CD14-positive monocyte (primary cell): ENCODE data around the gene ADTRP. TPM values are rescaled to one million over a fixed set of nuclear protein-coding genes. Genes with fewer than 3 reads are reported as not detected.

Experiments
- DNase-seq, 3 donors: peaks; one replicate each; pipeline ENCODE4 v3.0.0-alpha.2; 2011 to 2022
- H2AFZ ChIP-seq: 2 replicates; pipeline ENCODE4 v1.6.0; 2012; ENCODE audit warnings: mild to moderate bottlenecking, low read depth, low read length, inconsistent platforms; ENCODE audit not compliant: insufficient read depth, poor library complexity, severe bottlenecking
- H3K27ac ChIP-seq, 2 donors: 1 replicate in 1 of 2; 2 replicates in 1 of 2; pipeline ENCODE4 v1.5.1; 2012 to 2013; ENCODE audit warnings: low read length in 2 of 2, control low read depth in 1 of 2, inconsistent platforms in 1 of 2, low read depth in 1 of 2, mild to moderate bottlenecking in 1 of 2
- H3K27me3 ChIP-seq, 2 donors: one replicate each; pipeline versions ENCODE4 v1.6.0 to v1.6.1; 2011 to 2013; ENCODE audit warnings: low read length in 2 of 2; ENCODE audit not compliant: control insufficient read depth in 2 of 2, insufficient read depth in 2 of 2
- H3K36me3 ChIP-seq, 2 donors: replicated peaks in 1 of 2; 1 replicate in 1 of 2; 2 replicates in 1 of 2; pipeline versions ENCODE4 v1.5.1 to v1.6.1; 2012 to 2013; ENCODE audit warnings: low read length in 2 of 2, control low read depth in 1 of 2, inconsistent platforms in 1 of 2, mild to moderate bottlenecking in 1 of 2; ENCODE audit not compliant: insufficient read depth in 2 of 2, control insufficient read depth in 1 of 2
- H3K4me1 ChIP-seq, 2 donors: 1 replicate in 1 of 2; 2 replicates in 1 of 2; pipeline versions ENCODE4 v1.5.1 to v1.6.1; 2012 to 2013; ENCODE audit warnings: low read length in 2 of 2, control low read depth in 1 of 2, inconsistent platforms in 1 of 2, mild to moderate bottlenecking in 1 of 2, moderate library complexity in 1 of 2; ENCODE audit not compliant: insufficient read depth in 2 of 2, control insufficient read depth in 1 of 2
- H3K4me2 ChIP-seq: replicated peaks from 2 replicates; pipeline ENCODE3; 2012; ENCODE audit warnings: low read length, moderate library complexity, mild to moderate bottlenecking; ENCODE audit not compliant: poor library complexity, severe bottlenecking; ENCODE audit errors: extremely low read depth
- H3K4me3 ChIP-seq, 3 experiments: fragments of 200-600 bp in 1 of 3; sonication (generic) in 1 of 3; replicated peaks in 1 of 3; 1 replicate in 2 of 3; 2 replicates in 1 of 3; pipeline ENCODE4 v1.5.1; 2011 to 2013; ENCODE audit warnings: low read length in 3 of 3, mild to moderate bottlenecking in 3 of 3, control low read depth in 2 of 3, low read depth in 2 of 3, inconsistent platforms in 1 of 3, moderate library complexity in 1 of 3
- H3K79me2 ChIP-seq: 2 replicates; pipeline ENCODE4 v1.6.0; 2012; ENCODE audit warnings: mild to moderate bottlenecking, control low read depth, inconsistent platforms, low read length, moderate library complexity; ENCODE audit not compliant: insufficient read depth
- H3K9ac ChIP-seq: 2 replicates; pipeline ENCODE4 v1.6.0; 2017; ENCODE audit warnings: low read length, mild to moderate bottlenecking; ENCODE audit not compliant: insufficient read depth, poor library complexity, severe bottlenecking
- H3K9me3 ChIP-seq, 2 donors: replicated peaks in 1 of 2; 1 replicate in 1 of 2; 2 replicates in 1 of 2; pipeline versions ENCODE4 v1.5.1 to v1.6.1; 2012 to 2013; ENCODE audit warnings: low read length in 2 of 2, control low read depth in 1 of 2; ENCODE audit not compliant: control insufficient read depth in 1 of 2, insufficient read depth in 1 of 2
- H4K20me1 ChIP-seq: 2 replicates; pipeline ENCODE4 v1.6.0; 2012; ENCODE audit warnings: mild to moderate bottlenecking, low read length, control low read depth, moderate library complexity; ENCODE audit not compliant: insufficient read depth
- H3K27ac Mint-ChIP-seq, 7 donors: one replicate each; pipeline ENCODE4 v1.8.0; 2020; ENCODE audit warnings: mild to moderate bottlenecking in 7 of 7, mixed read lengths in 7 of 7, moderate library complexity in 6 of 7, inconsistent platforms in 2 of 7
- H3K27me3 Mint-ChIP-seq, 3 donors: one replicate each; pipeline ENCODE4 v1.8.0; 2021 to 2022; ENCODE audit warnings: low read depth in 3 of 3, mild to moderate bottlenecking in 3 of 3, mixed read lengths in 3 of 3, moderate library complexity in 3 of 3, inconsistent platforms in 1 of 3
- H3K36me3 Mint-ChIP-seq, 2 donors: one replicate each; pipeline ENCODE4 v1.8.0; 2020; ENCODE audit warnings: mixed read lengths in 2 of 2, inconsistent platforms in 1 of 2, mild to moderate bottlenecking in 1 of 2
- H3K4me1 Mint-ChIP-seq: one replicate; pipeline ENCODE4 v1.8.0; 2020; ENCODE audit warnings: mild to moderate bottlenecking, mixed read lengths
- H3K4me3 Mint-ChIP-seq, 2 donors: one replicate each; pipeline ENCODE4 v1.8.0; 2020; ENCODE audit warnings: mild to moderate bottlenecking in 2 of 2, mixed read lengths in 2 of 2, moderate library complexity in 1 of 2
- H3K9me3 Mint-ChIP-seq, 7 donors: one replicate each; pipeline ENCODE4 v1.8.0; 2020 to 2022; ENCODE audit warnings: mixed read lengths in 7 of 7, mild to moderate bottlenecking in 6 of 7, moderate library complexity in 6 of 7, inconsistent platforms in 2 of 7
- CTCF ChIP-seq: fragments of 200-600 bp; IDR thresholded peaks from one replicate; pipeline ENCODE4 v1.8.0; 2022; ENCODE audit warnings: antibody characterized with exemption, mild to moderate bottlenecking
- WGBS: methylation state at CpG from one replicate; pipeline ENCODE4 v1.1.5; 2013; ENCODE audit warnings: missing lambda C conversion rate; ENCODE audit not compliant: insufficient coverage; 5-methylcytosine and 5-hydroxymethylcytosine counted together
- intact Hi-C, 2 donors: fragments of 100-400 bp; cut with micrococcal nuclease; formaldehyde crosslinking; loops; one replicate each; pipeline versions ENCODE4 v1.15.0 to v1.15.1; 2023
- polyA plus RNA-seq, 3 donors: library from polyadenylated mRNA; depleted of rRNA in 1 of 3; unstranded in 2 of 3; stranded (reverse) in 1 of 3; fragments of 300-500 nt in 2 of 3; fragments of >200 nt in 1 of 3; fragmentation: Illumina TruSeq in 2 of 3; gene quantifications; 1 replicate in 2 of 3; 2 replicates in 1 of 3; pipeline ENCODE4 v1.2.3, GENCODE V29; 2012 to 2021

ADTRP gene
- polyA plus RNA-seq, 3 donors: 0.04 to 0.20 TPM; not detected in 1

GRCh38 chr6:11813606-11814005, 35.0 kb upstream of the ADTRP start:
- H3K9me3 ChIP-seq: no peaks in the 10 kb centered on the region
- H4K20me1 ChIP-seq: no peaks in the 10 kb centered on the region
- intact Hi-C loops: no loop called here
- WGBS: 87% methylated on average over 3 of the region's 4 CpGs
- no peaks in the 10 kb centered on the region for H3K27me3 ChIP-seq
- H3K36me3 ChIP-seq: no peaks in the 10 kb centered on the region
- H3K79me2 ChIP-seq: no peaks in the 10 kb centered on the region
- no peaks in the 10 kb centered on the region for H3K4me1 ChIP-seq
- no peak overlapping the region for H2AFZ ChIP-seq
- H3K4me3 ChIP-seq: no peak overlapping the region
- DNase-seq: no peak
- no peak overlapping the region for H3K9ac ChIP-seq
- H3K36me3 Mint-ChIP-seq: no peaks in the 10 kb centered on the region
- H3K4me1 Mint-ChIP-seq: no peaks in the 10 kb centered on the region
- H3K4me3 Mint-ChIP-seq: no peak overlapping the region
- H3K4me2 ChIP-seq: no peak overlapping the region
- no peak overlapping the region for H3K27ac Mint-ChIP-seq
- no peak for TF ChIP-seq CTCF
- peaks cover 0 to 2% (median 2%) of the 10 kb centered on the region in 3 donors for H3K27me3 Mint-ChIP-seq
- H3K27ac ChIP-seq: no peak overlapping the region
- H3K9me3 Mint-ChIP-seq: no peaks in the 10 kb centered on the region

- H3K27ac ChIP-seq: no peak overlapping the region
- no peak overlapping the region for H3K4me3 Mint-ChIP-seq
Observed at GRCh38 chr6:11812951-11813350, 34.3 kb upstream of the ADTRP start.

More at GRCh38 chr6:11812951-11813350, 34.3 kb upstream of the ADTRP start:
- intact Hi-C loops: no loop called here
- no peak overlapping the region for H3K4me3 ChIP-seq
- no peaks in the 10 kb centered on the region for H4K20me1 ChIP-seq
- DNase-seq: no peak
- H3K9me3 ChIP-seq: no peaks in the 10 kb centered on the region
- no peak overlapping the region for H3K9ac ChIP-seq
- 100% methylated on average over 1 of the region's 2 CpGs for WGBS
- H3K27ac Mint-ChIP-seq: no peak overlapping the region
- no peaks in the 10 kb centered on the region for H3K4me1 ChIP-seq
- H3K27me3 Mint-ChIP-seq: peaks cover 0 to 2% (median 2%) of the 10 kb centered on the region in 3 donors
- no peaks in the 10 kb centered on the region for H3K36me3 Mint-ChIP-seq
- H3K36me3 ChIP-seq: no peaks in the 10 kb centered on the region
- H3K9me3 Mint-ChIP-seq: no peaks in the 10 kb centered on the region
- H3K27me3 ChIP-seq: no peaks in the 10 kb centered on the region
- TF ChIP-seq CTCF: no peak
- H2AFZ ChIP-seq: no peak overlapping the region
- H3K4me1 Mint-ChIP-seq: no peaks in the 10 kb centered on the region
- H3K4me2 ChIP-seq: no peak overlapping the region
- H3K79me2 ChIP-seq: no peaks in the 10 kb centered on the region
